Renal cortex interstitium (tissue), 11 donors: Measurements from ENCODE around the gene CEMIP2. TPM values are rescaled to one million over a fixed set of nuclear protein-coding genes. Genes with fewer than 3 reads are reported as not detected.

Experiments used
- DNase-seq, 11 donors: peaks; one replicate each; pipeline ENCODE4 v3.0.0-alpha.2; 2013; ENCODE audit warnings: low read depth in 9 of 11, low spot score in 4 of 11; ENCODE audit errors: extremely low read depth in 1 of 11
- polyA plus RNA-seq, 3 donors: library from polyadenylated mRNA; unstranded; fragments of 120-200 nt; gene quantifications; one replicate each; pipeline ENCODE4 v1.2.1, GENCODE V29; 2013; ENCODE audit not compliant: insufficient read length in 3 of 3

Gene CEMIP2
- polyA plus RNA-seq, 3 donors, result 21.1 to 29.2 (median 26.8) TPM

DNA sequence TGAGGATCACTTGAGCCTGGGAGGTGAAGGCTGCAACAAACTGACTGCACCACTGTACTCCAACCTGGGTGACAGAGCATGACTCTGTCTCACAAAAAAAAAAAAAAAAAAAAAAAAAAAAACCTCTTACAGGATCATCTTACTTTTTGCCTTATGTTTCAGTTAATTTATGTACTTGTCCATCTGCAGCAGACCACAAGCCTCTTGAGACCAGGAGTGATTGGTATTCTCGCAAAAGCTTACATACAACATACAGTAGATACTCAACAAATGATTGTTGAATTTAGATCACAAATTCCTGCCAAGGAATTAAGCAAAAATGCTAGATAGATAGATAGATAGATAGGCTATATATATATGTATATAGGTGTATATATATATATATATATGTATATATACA lies 12.4 kb downstream of the CEMIP2 start:
- no peak for DNase-seq

DNA sequence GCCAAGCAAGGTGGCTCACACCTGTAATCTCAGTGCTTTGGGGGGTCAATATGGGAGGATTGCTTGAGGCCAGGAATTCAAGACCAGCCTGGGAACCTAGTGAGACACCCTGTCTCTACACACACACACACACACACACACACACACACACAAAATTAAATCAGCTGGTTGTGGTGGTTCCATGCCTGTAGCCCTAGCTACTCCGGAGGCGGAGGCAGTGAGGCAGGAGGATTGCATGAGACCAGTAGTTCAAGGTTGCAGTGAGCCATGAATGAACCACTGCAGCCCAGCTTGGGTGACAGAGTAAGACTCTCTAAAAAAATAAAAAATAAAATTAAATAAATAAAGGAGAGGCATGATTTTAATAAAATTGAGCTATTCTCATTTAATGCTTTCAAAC lies 13.1 kb downstream of the CEMIP2 start:
- DNase-seq, result no peak

DNA sequence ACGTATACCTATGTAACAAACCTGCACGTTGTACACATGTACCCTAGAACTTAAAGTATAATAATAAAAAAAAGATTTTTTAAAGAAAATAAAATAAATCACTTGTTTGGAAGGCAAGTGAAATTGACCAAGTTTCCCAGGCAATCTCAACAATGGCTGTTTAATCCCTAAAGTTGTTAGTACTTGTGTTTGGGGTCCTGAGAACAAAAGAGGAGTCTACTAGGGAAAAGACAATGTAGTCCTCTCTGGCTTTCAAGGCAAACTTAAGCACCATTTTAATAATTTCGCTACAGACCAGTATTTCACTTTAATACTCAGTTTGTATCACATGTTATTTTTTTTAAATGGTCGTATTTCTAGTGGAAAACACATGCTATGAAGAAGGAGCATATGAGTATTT lies 14.2 kb downstream of the CEMIP2 start:
- DNase-seq, result no peak

DNA sequence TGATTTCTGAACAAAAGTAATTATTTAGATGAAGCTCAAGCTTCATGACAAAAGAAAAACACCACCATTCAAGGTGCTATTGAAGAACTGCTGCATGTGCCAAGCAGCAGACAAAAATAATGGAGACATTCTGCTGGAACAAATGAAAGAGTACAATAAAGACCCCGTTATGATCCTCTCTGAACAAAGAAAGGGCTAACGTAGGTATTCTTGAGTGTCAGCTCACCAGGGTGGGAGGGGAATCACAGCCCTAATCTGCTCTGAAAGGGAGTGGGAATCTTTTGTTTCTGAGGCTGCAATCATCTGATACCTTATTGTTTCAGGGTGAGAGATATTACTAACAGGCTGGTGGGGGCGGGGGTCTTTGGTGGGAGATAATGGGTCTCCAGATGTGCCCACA lies 15.4 kb downstream of the CEMIP2 start:
- no peak for DNase-seq

DNA sequence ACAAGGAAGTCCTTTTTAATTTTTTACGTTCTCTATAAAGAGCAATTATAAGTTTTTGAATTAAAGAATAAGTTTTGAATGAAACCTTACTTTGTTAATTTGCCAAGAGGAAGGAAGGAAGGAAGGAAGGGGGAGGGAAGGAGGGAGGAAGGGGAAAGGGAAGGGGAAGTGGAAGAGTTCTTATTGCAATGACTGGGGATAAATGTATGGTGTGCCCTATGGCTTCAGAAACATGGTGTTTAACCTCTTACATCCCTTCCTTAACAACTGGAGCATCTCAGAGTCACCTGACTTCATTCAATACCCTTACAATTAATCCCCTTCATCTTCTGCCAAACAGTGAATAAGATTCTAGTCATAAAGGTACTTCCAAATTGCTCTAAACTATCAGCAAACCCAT lies 16.0 kb downstream of the CEMIP2 start:
- DNase-seq, result no peak

DNA sequence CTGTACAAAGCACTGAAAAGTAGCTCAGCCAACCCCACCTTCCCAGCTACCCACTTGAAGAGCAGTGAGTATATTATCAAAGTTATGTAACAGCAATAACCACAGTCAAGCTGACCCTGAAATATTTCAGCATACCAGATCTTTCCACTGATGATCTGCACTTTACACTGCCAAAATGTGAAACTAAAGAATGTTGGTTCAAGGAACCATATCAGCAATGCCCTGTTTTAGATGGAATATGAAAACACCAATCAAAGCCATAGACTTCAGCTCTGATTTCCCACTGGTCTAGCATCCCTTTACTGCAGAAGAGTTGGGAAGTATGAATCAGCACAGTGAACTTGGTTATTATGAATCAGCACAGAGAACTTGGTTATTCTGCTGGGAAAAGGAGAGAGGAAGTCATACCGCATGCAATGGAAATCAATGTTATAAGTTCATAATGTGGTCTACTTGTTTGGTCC lies 20.0 kb downstream of the CEMIP2 start:
- no peak for DNase-seq

DNA sequence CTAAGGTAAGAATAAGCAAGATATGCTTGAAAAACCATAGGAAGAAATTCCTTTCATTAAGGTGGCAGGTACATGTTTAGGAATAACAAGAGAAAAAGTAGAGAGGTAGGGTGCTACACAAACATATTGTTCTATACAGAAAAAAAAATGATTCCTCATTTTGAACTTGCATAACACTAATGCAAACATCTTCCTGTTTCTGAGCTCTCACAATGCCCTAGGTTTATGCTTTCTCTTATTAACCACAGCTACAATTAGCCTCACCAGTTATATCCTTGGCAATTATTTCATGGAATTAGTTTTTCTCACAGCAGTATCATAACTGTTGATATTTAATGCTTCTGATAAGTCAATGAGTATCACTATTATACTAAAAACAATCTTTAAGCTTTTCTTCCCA lies 20.7 kb downstream of the CEMIP2 start:
- DNase-seq, result no peak

DNA sequence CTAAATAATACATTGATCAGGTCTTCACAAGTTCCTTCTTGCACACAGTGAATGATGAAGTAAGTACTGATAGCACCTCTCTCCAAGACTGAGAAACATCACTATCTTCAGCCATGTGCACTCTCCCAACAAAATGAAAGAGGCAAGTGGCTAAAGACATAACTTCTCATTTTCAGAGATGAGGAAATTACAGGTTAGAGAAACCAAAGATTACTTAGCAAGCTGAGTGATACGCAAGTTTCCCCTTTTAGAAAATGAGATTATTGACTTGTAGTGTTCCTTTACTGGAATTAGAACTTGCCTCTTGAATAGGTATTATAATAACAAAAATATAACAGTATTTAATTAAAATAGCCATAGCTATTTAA lies 21.6 kb downstream of the CEMIP2 start:
- no peak for DNase-seq

DNA sequence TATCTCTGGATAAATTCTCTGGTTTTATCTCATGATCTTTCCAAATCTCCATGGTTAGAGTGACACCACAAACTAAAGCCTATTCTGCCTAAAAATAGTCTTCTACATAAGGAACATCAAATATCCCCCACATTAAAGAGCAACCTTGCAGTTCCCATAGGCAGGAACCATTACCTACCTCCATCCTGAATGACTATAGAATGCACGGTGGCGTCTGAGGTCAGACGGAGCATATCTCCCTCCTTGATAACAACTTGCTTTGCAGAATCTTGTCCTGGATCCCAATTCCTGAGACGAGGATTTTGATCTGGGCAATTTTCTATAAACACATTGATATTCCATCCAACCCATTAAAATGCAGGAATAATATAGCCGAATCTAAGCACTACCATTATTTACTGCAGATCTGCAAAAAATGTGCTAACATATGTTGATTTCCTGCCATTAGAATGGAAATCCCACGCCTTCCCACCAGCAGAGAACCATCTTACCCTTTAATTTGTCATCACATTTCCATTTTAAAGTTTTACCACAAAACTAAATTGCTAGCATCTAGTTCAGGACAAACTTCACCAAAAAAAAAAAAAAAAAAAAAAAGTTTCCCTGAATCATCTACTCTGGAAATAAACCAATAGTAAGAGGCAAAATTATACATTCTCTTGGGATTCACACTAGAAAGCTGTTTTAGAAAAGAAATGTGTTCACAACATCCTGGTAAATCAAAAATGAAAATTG lies 22.1 kb downstream of the CEMIP2 start:
- DNase-seq, result no peak

DNA sequence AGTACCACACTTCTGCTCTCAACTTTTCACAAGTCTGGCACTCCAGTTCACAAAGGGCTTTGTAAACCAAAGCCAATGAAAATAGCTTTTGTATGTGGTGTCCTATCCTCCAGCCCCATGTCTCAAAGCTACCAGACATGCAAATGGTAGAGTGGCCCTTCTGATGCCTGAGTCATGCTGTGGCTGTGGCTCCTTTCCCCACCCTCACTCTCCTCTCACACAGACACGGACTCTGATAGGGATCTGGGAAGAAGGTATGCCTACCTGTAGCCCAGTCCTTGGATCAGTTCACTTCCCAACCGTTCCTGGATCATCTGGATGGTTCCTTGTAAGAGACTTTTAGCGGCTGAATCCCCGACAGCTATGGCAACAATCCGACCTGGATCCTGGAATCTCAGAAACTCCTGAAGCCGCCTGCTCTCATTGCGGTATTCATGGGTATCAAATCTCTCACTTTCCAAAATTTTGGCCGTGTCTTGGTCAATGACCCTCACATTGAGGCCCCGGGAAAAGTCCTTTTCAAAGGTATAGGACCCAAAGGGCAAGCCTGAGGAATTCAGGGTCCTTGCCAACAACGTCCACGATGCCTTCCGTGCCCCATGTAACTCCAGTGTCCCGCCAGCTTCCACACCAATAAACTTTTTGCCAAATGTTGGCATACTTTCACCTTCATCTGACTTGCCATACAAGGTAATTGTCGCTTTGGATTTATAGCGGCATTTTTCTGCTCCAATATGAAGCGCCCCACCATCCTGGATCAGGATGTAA lies 23.4 kb downstream of the CEMIP2 start:
- no peak for DNase-seq

DNA sequence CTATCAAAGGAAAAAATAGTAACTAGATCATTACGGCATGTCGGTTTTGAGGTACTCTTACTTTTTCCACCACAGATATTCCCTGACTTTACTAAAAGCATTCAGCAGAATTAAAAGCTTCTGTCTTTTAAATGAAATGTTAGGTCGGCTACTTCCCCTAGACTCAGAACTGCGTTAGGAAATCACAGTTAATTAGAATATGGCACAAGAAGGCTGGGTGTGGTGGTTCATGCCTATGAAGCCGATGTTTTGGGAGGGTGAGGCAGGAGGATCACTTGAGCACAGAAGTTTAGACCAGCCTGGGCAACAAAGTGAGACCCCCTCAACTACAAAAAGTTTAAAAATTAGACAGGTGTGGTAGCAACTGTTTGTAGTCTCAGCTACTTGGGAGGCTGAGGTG lies 24.4 kb downstream of the CEMIP2 start:
- DNase-seq, result no peak

DNA sequence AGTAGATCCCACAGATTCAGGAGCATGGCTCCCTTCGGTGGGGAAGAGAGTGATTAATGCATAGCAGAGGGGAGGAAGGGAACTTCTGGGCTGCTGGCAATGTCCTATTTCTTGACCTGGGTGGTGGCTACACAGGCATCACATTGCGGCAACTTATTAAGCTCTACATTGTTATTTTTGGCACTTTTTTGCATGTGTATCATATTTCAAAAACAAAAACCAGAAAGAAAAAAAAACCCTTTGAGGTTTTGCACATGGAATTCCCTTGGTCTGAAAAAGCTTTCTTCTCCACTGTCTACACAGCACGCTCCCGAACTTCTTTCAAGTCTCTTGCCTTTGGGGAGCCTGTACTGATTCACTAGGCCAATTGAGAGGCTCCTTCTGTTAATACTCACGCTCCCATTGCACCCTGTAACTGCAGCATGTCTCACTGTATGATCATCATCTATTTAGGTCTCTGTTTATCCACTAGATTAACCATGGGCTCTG lies 25.1 kb downstream of the CEMIP2 start:
- no peak for DNase-seq

DNA sequence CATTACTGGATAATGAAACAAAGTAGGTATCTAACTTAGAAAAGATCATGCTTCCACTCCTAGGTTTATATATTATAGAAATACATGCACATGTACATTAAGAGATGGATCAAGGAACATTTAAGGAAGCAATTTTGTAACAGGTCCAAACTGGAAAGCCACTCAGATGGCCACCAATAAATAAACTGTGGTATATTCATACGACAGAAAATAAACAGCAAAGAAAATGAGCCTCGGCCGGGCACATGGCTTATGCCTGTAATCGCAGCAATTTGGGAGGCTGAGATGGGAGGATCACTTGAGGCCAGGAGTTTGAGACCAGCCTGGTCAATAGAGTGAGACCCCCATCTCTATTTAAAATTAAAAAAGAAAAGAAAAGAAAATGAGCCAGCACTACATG lies 25.6 kb downstream of the CEMIP2 start:
- DNase-seq, result no peak

DNA sequence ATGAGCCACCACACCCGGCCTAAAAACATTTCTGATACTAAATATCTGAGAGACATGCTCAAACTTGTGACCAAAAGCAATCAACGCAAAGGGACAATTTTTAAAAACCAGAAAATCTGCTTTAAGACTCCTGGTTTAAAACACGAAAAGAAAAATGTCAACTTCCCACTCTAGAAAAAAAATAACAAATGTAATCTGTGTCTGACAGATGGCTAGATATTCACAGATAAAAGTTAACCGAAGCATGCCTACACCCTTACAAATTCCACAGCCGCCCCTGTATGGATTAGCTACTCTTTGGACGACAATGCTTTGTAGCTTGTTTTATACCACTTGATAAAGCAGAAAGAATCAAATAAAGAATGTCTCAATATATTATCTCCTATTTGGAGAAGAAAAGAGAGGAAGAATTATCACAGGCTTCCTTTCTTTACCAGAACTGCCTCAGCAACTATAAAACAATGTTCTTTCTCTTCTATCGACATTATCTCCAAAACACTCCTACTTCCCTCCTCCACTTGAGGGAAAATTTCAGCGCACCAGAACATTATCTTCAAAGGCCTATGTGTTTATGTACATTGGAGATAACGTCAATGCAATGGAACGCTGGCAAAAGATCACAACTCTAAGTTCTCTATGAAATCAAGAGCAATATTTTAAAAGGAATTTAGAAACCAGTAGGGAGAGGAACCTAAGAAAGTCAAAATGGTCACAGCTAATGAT lies 26.2 kb downstream of the CEMIP2 start:
- no peak for DNase-seq

DNA sequence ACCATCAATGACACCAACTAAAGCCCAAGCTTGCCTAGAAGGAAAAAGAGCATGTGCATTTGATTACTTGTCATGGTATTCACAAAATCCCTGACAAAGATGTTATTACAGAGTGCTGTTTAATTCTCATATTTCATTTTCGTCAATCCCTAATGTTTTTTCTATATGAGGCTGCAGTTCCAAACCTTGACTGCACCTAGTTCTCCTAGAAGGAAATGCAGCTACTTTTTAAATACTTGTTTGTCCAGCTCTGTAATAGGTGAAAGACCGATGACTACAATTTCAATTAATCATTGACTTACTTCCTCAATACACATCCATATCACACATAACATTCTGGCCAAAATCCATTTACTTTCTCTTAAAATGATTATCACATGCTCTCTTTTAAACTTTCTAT lies 28.1 kb downstream of the CEMIP2 start:
- DNase-seq, result no peak

DNA sequence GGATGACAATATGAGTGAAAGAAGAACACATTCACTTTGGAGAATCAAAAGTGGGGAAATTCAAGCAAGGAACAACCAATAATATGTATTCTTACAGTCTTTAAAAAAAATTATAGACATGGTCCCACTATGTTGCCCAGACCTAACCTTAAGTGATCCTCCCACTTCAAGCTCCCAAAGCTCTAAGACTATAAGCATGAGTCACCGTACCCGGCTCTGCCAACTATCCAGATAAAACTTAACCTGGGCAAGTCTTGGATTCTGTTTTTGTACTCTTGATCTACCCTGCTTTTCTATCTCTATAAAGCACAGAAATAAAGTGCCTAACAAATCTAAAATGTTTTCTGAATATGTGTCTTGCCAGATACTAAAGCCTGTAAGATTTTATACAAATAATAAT lies 30.9 kb downstream of the CEMIP2 start:
- DNase-seq, result no peak

DNA sequence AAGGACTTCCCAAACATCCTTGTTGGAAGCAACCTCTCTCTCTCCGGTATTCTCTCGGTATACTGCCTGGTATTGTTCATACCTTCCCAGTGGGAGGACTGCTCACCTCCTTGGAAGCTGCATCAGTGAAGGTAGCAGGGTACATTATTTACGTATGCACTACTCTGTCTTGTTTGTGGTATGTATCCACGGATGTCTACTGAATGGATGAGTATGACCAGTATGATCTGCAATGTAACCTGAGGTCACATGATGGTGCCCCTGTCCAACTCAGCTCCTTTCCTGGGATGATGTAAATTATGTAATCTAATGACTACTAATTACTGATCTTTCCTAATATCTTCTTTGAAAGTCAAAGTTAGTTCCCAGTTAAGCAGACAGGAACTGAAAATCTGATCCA lies 32.1 kb downstream of the CEMIP2 start:
- DNase-seq, result no peak

DNA sequence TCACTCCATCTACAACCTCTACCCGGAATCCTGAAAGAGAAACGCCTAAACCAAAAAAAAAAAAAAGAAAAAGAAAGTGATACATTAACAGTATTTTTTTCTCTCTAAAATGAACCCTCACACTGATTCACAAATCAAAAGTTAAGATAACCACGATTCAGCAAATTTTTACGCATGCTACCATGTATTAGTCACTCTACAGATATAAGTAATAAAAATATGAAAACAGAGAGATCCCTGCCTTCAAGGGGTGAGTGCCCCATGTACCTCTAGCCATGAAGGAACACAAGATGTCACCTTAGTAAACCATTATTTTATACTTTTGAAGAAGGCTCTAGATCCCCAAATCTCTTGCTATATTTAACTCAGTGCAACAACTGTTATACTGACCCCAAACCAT lies 33.4 kb downstream of the CEMIP2 start:
- no peak for DNase-seq

DNA sequence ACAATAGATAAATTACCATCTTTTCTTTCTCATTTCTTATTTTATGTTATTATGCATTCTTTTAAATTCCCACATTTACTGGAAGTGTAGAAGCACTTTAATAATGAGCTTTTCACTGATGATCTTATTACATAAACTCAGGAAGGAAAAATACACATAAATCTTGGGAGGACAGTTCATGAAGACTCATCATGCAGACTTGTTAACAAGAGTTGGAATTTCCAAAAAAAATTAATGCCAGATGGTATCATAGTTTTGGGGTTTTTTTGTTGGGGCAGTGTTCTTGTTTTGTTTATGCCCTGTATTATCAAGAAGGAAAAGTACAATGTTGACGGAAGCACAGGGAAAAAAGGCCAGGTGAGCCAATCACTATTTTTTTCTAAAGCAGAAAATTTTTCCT lies 35.1 kb downstream of the CEMIP2 start:
- no peak for DNase-seq
